CD8-positive, alpha-beta memory T cell (primary cell): ENCODE data around the gene PLEKHS1. TPM values are rescaled to one million over a fixed set of nuclear protein-coding genes. Genes with fewer than 3 reads are reported as not detected.
"Not testable (repeated sequence)": the region's sequence is repeated elsewhere in the genome, so short reads cannot be mapped to it uniquely, and the experiment has no call there.

Source experiments
- CTCF ChIA-PET: fragments of 350-600 bp; sonication (Branson Sonifier 250); formaldehyde crosslinking; loops from one replicate; lab custom pipeline; 2021; ENCODE audit warnings: antibody characterized with exemption; lab: Charles Lee
- POLR2A ChIA-PET: fragments of 350-600 bp; sonication (Branson Sonifier 250); formaldehyde crosslinking; loops from one replicate; lab custom pipeline; 2021; ENCODE audit warnings: antibody characterized with exemption; lab: Charles Lee
- DNase-seq, 5 donors: peaks; one replicate each; pipeline versions ENCODE4 v3.0.0 to v3.0.0-alpha.2; 2020 to 2022; ENCODE audit warnings: mixed read lengths in 1 of 5
- H3K27ac ChIP-seq: one replicate; pipeline ENCODE4 v1.7.0; 2013; ENCODE audit warnings: low read depth, mild to moderate bottlenecking, low read length, moderate library complexity
- H3K27me3 ChIP-seq: 2 replicates; pipeline ENCODE4 v1.7.0; 2013; ENCODE audit warnings: low read length, mild to moderate bottlenecking; ENCODE audit not compliant: insufficient read depth, poor library complexity, severe bottlenecking
- H3K36me3 ChIP-seq: 2 replicates; pipeline ENCODE4 v1.7.0; 2013; ENCODE audit warnings: mild to moderate bottlenecking, low read length, moderate library complexity; ENCODE audit not compliant: insufficient read depth
- H3K4me1 ChIP-seq: 2 replicates; pipeline ENCODE4 v1.7.0; 2013; ENCODE audit warnings: mild to moderate bottlenecking, low read length, moderate library complexity; ENCODE audit not compliant: insufficient read depth
- H3K4me3 ChIP-seq: 2 replicates; pipeline ENCODE4 v1.7.0; 2013; ENCODE audit warnings: mild to moderate bottlenecking, low read length
- H3K9me3 ChIP-seq: 2 replicates; pipeline ENCODE4 v1.7.0; 2013; ENCODE audit warnings: mild to moderate bottlenecking, low read length
- H3K27ac Mint-ChIP-seq, 8 donors: one replicate each; pipeline ENCODE4 v1.8.0; 2020 to 2021; ENCODE audit warnings: mixed read lengths in 8 of 8, mild to moderate bottlenecking in 6 of 8, inconsistent platforms in 3 of 8, moderate library complexity in 3 of 8
- H3K27me3 Mint-ChIP-seq, 2 donors: one replicate each; pipeline ENCODE4 v1.8.0; 2020 to 2021; ENCODE audit warnings: mixed read lengths in 2 of 2, mild to moderate bottlenecking in 1 of 2, moderate library complexity in 1 of 2
- H3K36me3 Mint-ChIP-seq, 3 donors: one replicate each; pipeline ENCODE4 v1.8.0; 2020 to 2021; ENCODE audit warnings: mixed read lengths in 3 of 3, inconsistent platforms in 1 of 3, mild to moderate bottlenecking in 1 of 3
- H3K4me1 Mint-ChIP-seq, 3 donors: one replicate each; pipeline ENCODE4 v1.8.0; 2020 to 2021; ENCODE audit warnings: mixed read lengths in 3 of 3, inconsistent platforms in 1 of 3, mild to moderate bottlenecking in 1 of 3
- H3K4me3 Mint-ChIP-seq, 7 donors: one replicate each; pipeline ENCODE4 v1.8.0; 2020 to 2021; ENCODE audit warnings: mixed read lengths in 7 of 7, mild to moderate bottlenecking in 6 of 7, moderate library complexity in 4 of 7, inconsistent platforms in 2 of 7
- H3K9me3 Mint-ChIP-seq, 5 donors: one replicate each; pipeline ENCODE4 v1.8.0; 2020 to 2022; ENCODE audit warnings: mixed read lengths in 5 of 5, mild to moderate bottlenecking in 3 of 5, moderate library complexity in 2 of 5, inconsistent platforms in 1 of 5
- polyA plus RNA-seq: library from polyadenylated mRNA; unstranded; fragments of 300-500 nt; fragmentation: Illumina TruSeq; gene quantifications from one replicate; pipeline ENCODE4 v1.2.3, GENCODE V29; 2021
- total RNA-seq, 2 experiments: library from RNA; stranded (reverse); gene quantifications; one replicate each; pipeline ENCODE4 v1.2.3, GENCODE V29; 2021

Gene PLEKHS1
- total and polyA plus RNA-seq, 3 experiments from 2014 or later, result not detected

DNA sequence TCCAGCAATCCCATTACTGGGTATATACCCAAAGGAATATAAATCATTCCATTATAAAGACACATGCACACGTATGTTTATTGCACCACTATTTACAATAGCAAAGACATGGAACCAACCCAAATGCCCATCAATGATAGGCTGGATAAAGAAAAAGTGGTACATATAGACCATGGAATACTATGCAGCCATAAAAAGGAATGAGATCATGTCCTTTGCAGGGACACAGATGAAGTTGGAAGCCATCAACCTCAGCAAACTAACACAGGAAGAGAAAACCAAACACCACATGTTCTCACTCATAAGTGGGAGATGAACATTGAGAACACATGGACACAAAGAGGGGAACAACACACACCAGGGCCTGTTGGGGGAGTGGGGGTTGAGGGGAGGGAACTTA lies 63.2 kb downstream of the PLEKHS1 start:
- H3K36me3 Mint-ChIP-seq, H3K9me3 Mint-ChIP-seq, H3K9me3 ChIP-seq, H3K27ac ChIP-seq, CTCF ChIA-PET, H3K4me1 Mint-ChIP-seq, H3K4me1 ChIP-seq, H3K4me3 ChIP-seq, H3K36me3 ChIP-seq, H3K27ac Mint-ChIP-seq, H3K27me3 ChIP-seq, DNase-seq, H3K4me3 Mint-ChIP-seq, POLR2A ChIA-PET: not testable (repeated sequence)
- H3K27me3 Mint-ChIP-seq, result peaks cover 2 to 15% of the 10 kb centered on the region in 2 donors

- DNase-seq, result no peak
- CTCF ChIA-PET, result no interaction called here
- H3K27ac Mint-ChIP-seq, result peak overlapping the region in 1 of 8 donors; percentile 85
- H3K27ac ChIP-seq, result no peak overlapping the region
- H3K4me1 Mint-ChIP-seq, result no peaks in the 10 kb centered on the region
- no peaks in the 10 kb centered on the region for H3K4me1 ChIP-seq
- H3K4me3 ChIP-seq, result no peak overlapping the region
- peaks cover 2 to 16% of the 10 kb centered on the region in 2 donors for H3K27me3 Mint-ChIP-seq
- no peaks in the 10 kb centered on the region for H3K36me3 ChIP-seq
- no peak overlapping the region for H3K4me3 Mint-ChIP-seq
- H3K36me3 Mint-ChIP-seq, result no peaks in the 10 kb centered on the region
- POLR2A ChIA-PET, result interaction anchor here (0.6 kb wide), 1 partner anchor 852 kb away, joined by 6 read pairs; no protein-coding TSS in a partner anchor
- H3K27me3 ChIP-seq, result no peaks in the 10 kb centered on the region
- H3K9me3 Mint-ChIP-seq, result no peaks in the 10 kb centered on the region
- no peaks in the 10 kb centered on the region for H3K9me3 ChIP-seq
These were observed 68.5 kb downstream of the PLEKHS1 start for GRCh38 chr10:113819989-113820388.

DNA sequence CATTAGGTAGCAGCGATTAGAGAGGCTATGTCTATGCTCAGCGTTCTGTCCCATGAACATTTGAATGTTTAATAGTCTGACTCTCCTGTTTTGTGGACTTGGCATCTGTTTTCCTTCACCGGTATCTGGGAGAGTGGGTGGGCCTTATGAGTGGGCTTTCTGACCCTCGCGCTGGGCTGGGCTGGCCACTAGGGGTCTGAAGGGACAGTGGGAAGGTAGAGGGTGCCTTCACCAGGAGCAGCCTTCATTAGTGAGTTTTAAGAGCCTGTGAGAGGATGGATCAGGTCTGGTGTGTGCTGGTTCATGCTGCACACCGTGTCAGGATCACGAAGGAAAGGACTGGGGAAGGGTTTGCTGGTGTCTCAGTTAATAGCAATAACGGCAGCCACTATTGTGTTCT lies 69.0 kb downstream of the PLEKHS1 start:
- H3K27me3 Mint-ChIP-seq, result peaks cover 2 to 16% of the 10 kb centered on the region in 2 donors
- Histone ChIP-seq H3K4me3 (no peak overlapping the region), H3K27me3 (no peaks in the 10 kb centered on the region), H3K36me3 (no peaks in the 10 kb centered on the region), H3K9me3 (no peaks in the 10 kb centered on the region), H3K4me1 (no peaks in the 10 kb centered on the region), H3K27ac (no peak overlapping the region)
- CTCF ChIA-PET, result no interaction called here
- H3K36me3 Mint-ChIP-seq, result no peaks in the 10 kb centered on the region
- H3K9me3 Mint-ChIP-seq, result no peaks in the 10 kb centered on the region
- H3K27ac Mint-ChIP-seq, result peak overlapping the region in 1 of 8 donors; percentile 85
- no peak overlapping the region for H3K4me3 Mint-ChIP-seq
- no peaks in the 10 kb centered on the region for H3K4me1 Mint-ChIP-seq
- DNase-seq, result no peak
- POLR2A ChIA-PET, result no interaction called here

- H3K27ac ChIP-seq, H3K4me3 Mint-ChIP-seq, POLR2A ChIA-PET, DNase-seq, H3K36me3 ChIP-seq, H3K36me3 Mint-ChIP-seq, H3K27ac Mint-ChIP-seq, H3K4me1 ChIP-seq, H3K9me3 Mint-ChIP-seq, H3K27me3 ChIP-seq, H3K4me3 ChIP-seq, H3K9me3 ChIP-seq, CTCF ChIA-PET, H3K4me1 Mint-ChIP-seq: not testable (repeated sequence)
- peaks cover 2 to 16% of the 10 kb centered on the region in 2 donors for H3K27me3 Mint-ChIP-seq
These were observed 69.8 kb downstream of the PLEKHS1 start for GRCh38 chr10:113821306-113821705.

DNA sequence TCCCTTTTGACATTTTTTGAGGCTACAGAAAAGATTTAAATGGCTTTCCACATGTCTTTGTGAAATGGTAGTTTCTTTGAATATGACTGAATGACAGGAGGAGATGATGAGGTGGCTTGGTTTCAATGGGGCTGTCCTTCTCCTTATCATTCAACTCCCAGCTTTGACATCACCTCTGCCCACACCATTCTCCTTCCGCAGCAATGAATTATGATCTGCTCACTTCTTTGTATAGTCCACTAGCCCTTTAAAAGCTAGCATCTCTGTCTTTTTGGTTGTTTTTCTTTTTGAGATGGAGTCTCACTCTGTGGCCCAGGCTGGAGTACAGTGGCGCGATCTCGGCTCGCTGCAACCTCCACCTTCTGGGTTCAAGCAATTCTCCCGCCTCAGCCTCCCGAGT lies 70.7 kb downstream of the PLEKHS1 start:
- DNase-seq, result no peak
- no peaks in the 10 kb centered on the region for H3K9me3 Mint-ChIP-seq
- Histone ChIP-seq H3K9me3 (no peaks in the 10 kb centered on the region), H3K36me3 (no peaks in the 10 kb centered on the region), H3K4me3 (no peak overlapping the region), H3K27me3 (no peaks in the 10 kb centered on the region), H3K4me1 (no peaks in the 10 kb centered on the region), H3K27ac (no peak overlapping the region)
- ChIA-PET CTCF (no interaction called here), POLR2A (no interaction called here)
- H3K27me3 Mint-ChIP-seq, result peaks cover 2 to 16% of the 10 kb centered on the region in 2 donors
- H3K27ac Mint-ChIP-seq, result no peak overlapping the region
- H3K4me3 Mint-ChIP-seq, result no peak overlapping the region
- H3K4me1 Mint-ChIP-seq, result no peaks in the 10 kb centered on the region
- H3K36me3 Mint-ChIP-seq, result no peaks in the 10 kb centered on the region

- H3K36me3 ChIP-seq, result no peaks in the 10 kb centered on the region
- DNase-seq, result no peak
- Mint-ChIP-seq H3K4me1 (no peaks in the 10 kb centered on the region), H3K27me3 (peaks cover 0 to 16% of the 10 kb centered on the region in 2 donors), H3K36me3 (no peaks in the 10 kb centered on the region), H3K27ac (no peak overlapping the region), H3K9me3 (no peaks in the 10 kb centered on the region), H3K4me3 (no peak overlapping the region)
- no peak overlapping the region for H3K27ac ChIP-seq
- POLR2A ChIA-PET, result no interaction called here
- no peak overlapping the region for H3K4me3 ChIP-seq
- H3K9me3 ChIP-seq, result no peaks in the 10 kb centered on the region
- CTCF ChIA-PET, result no interaction called here
- no peaks in the 10 kb centered on the region for H3K27me3 ChIP-seq
- H3K4me1 ChIP-seq, result no peaks in the 10 kb centered on the region
These were observed 71.9 kb downstream of the PLEKHS1 start for GRCh38 chr10:113823389-113823788.

DNA sequence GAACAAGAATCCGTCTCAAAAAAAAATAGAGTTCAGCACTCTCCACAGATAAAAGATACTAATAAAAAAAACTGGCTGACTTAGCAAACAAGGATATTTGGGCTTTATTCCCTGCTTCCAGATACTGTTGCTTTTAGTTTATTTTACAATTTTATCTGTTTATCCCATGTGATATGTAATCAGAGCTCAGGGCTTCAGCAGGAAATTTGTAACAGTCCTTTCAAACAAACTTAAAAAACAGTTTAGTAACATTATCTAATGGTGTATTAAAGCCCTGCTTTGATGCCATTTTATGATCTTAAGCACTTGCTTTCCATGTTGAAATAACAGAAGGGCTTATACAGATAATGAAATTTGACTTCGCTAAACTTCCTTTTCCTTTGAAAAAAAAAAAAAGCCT lies 74.3 kb downstream of the PLEKHS1 start:
- Mint-ChIP-seq H3K4me1 (no peaks in the 10 kb centered on the region), H3K36me3 (no peaks in the 10 kb centered on the region), H3K9me3 (no peaks in the 10 kb centered on the region), H3K27me3 (peaks cover 0 to 16% of the 10 kb centered on the region in 2 donors), H3K4me3 (no peak overlapping the region), H3K27ac (no peak overlapping the region)
- ChIA-PET CTCF (no interaction called here), POLR2A (no interaction called here)
- H3K27me3 ChIP-seq, result no peaks in the 10 kb centered on the region
- DNase-seq, result no peak
- H3K9me3 ChIP-seq, result no peaks in the 10 kb centered on the region
- no peaks in the 10 kb centered on the region for H3K36me3 ChIP-seq
- H3K4me3 ChIP-seq, result no peak overlapping the region
- no peaks in the 10 kb centered on the region for H3K4me1 ChIP-seq
- H3K27ac ChIP-seq, result no peak overlapping the region

DNA sequence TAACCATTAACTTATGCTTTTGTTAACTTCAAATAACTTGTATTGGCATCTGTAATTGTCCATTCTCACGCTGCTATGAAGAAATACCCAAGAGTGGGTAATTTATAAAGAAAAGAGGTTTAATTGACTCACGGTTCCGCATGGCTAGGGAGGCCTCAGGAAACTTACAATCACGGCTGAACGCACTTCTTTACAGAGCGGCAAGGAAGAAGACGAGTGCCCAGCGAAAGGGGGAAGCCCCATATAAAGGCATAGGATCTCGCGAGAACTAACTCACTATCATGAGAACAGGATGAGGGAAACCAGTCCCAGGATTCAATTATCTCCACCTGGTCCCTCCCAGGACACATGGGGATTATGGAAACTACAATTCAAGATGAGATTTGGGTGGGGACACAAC lies 77.1 kb downstream of the PLEKHS1 start:
- H3K9me3 ChIP-seq, H3K27me3 Mint-ChIP-seq, H3K27me3 ChIP-seq, H3K4me3 ChIP-seq, H3K36me3 ChIP-seq, H3K4me1 ChIP-seq, H3K4me3 Mint-ChIP-seq, CTCF ChIA-PET, DNase-seq, H3K4me1 Mint-ChIP-seq, H3K9me3 Mint-ChIP-seq, H3K27ac ChIP-seq, H3K36me3 Mint-ChIP-seq, POLR2A ChIA-PET: not testable (repeated sequence)
- peak overlapping the region in 1 of 8 donors; percentile 54 for H3K27ac Mint-ChIP-seq
